Measurements from ENCODE around the gene FAM210A. TPM values are rescaled to one million over a fixed set of nuclear protein-coding genes. Genes with fewer than 3 reads are reported as not detected.
"Not testable (repeated sequence)": the region's sequence is repeated elsewhere in the genome, so short reads cannot be mapped to it uniquely, and the experiment has no call there.

The FAM210A gene
- total RNA-seq, 1 experiment from 2014 or later: 52.7 TPM

- Histone ChIP-seq H3K27ac (ENCODE audit: low read length) (no peak overlapping the region), H3K4me2 (ENCODE audit: low read length) (no peak overlapping the region), H3K9me2 (replicated peaks; ENCODE audit: low read length) (no peaks in the 10 kb centered on the region), H3K4me3 (ENCODE audit: low read length) (no peak overlapping the region), H3K4me1 (ENCODE audit: insufficient read depth, low read length) (no peaks in the 10 kb centered on the region), H3K79me2 (ENCODE audit: low read length) (peaks cover 72% of the 10 kb centered on the region), H3K27me3 (ENCODE audit: low read length) (no peaks in the 10 kb centered on the region), H2AFZ (ENCODE audit: low read length) (no peak overlapping the region), H3K9ac (ENCODE audit: low read length) (no peak overlapping the region), H4K20me1 (ENCODE audit: low read length) (peaks cover 17% of the 10 kb centered on the region; the same call in 1 of the 2 replicates), H3K9me3 (ENCODE audit: low read length) (0 out of 2 replicates have a peak, but pooled peaks cover 7% of the 10 kb centered on the region), H3K36me3 (ENCODE audit: low read depth, low read length) (peaks cover 47% of the 10 kb centered on the region), H3F3A (ENCODE audit: low read length, unreplicated experiment) (no peaks in the 10 kb centered on the region)
- intact Hi-C loops (cut with micrococcal nuclease): no loop called here
- POLR2A ChIA-PET (ENCODE audit: unreplicated experiment): no interaction called here
- ATAC-seq (no peak), DNase-seq (no peak)
- TF ChIP-seq EZH2 (IDR thresholded peaks at IDR 0.05; ENCODE audit: low read length, unreplicated experiment) (no peak), EZH2phosphoT487 (IDR thresholded peaks at IDR 0.05; ENCODE audit: borderline replicate concordance, low read length) (no peak), CTCF (conservative IDR thresholded peaks at IDR 0.05; ENCODE audit: low read depth, low read length) (peak; percentile 41; the same call in 1 of the 2 replicates)
- BruUV-seq (replicated peaks): no TSS peak
- CTCF ChIA-PET: interaction anchor here (0.5 kb wide), 1 partner anchor 939 kb away, joined by 4 read pairs; no protein-coding TSS in a partner anchor
These were observed 45.7 kb downstream of the FAM210A start for GRCh38 chr18:13680612-13681011.

GRCh38 chr18:13677350-13677749 lies 49.0 kb downstream of the FAM210A start:
- H3F3A ChIP-seq (ENCODE audit: low read length, unreplicated experiment); H3K9me2 ChIP-seq (replicated peaks; ENCODE audit: low read length); BruUV-seq (replicated peaks); POLR2A ChIA-PET (ENCODE audit: unreplicated experiment); CTCF ChIA-PET; H2AFZ ChIP-seq (ENCODE audit: low read length); ATAC-seq; H4K20me1 ChIP-seq (ENCODE audit: low read length); H3K9me3 ChIP-seq (ENCODE audit: low read length); H3K27me3 ChIP-seq (ENCODE audit: low read length); H3K4me3 ChIP-seq (ENCODE audit: low read length); H3K4me1 ChIP-seq (ENCODE audit: insufficient read depth, low read length); H3K9ac ChIP-seq (ENCODE audit: low read length); H3K4me2 ChIP-seq (ENCODE audit: low read length); H3K27ac ChIP-seq (ENCODE audit: low read length); DNase-seq: not testable (repeated sequence)
- Histone ChIP-seq H3K36me3 (ENCODE audit: low read depth, low read length) (peaks cover 43% of the 10 kb centered on the region), H3K79me2 (ENCODE audit: low read length) (peaks cover 42% of the 10 kb centered on the region)
- intact Hi-C loops (cut with micrococcal nuclease): loop anchor here (10.0 kb wide), 1 partner anchor 47 kb away; the partner anchor contains the start of genes FAM210A and RNMT

- no peak overlapping the region for H3K4me2 ChIP-seq (ENCODE audit: low read length)
- H3K4me3 ChIP-seq (ENCODE audit: low read length): no peak overlapping the region
- H2AFZ ChIP-seq (ENCODE audit: low read length): no peak overlapping the region
- ATAC-seq: no peak
- peaks cover 33% of the 10 kb centered on the region for H3K79me2 ChIP-seq (ENCODE audit: low read length)
- H3K27me3 ChIP-seq (ENCODE audit: low read length): no peaks in the 10 kb centered on the region
- no peak overlapping the region for H3K27ac ChIP-seq (ENCODE audit: low read length)
- intact Hi-C loops (cut with micrococcal nuclease): loop anchor here (10.0 kb wide), 1 partner anchor 48 kb away; the partner anchor contains the start of genes FAM210A and RNMT
- 0 out of 2 replicates have a peak, but pooled peaks cover 7% of the 10 kb centered on the region for H3K9me3 ChIP-seq (ENCODE audit: low read length)
- TSS peak; percentile 88 for BruUV-seq (replicated peaks)
- H3K36me3 ChIP-seq (ENCODE audit: low read depth, low read length): peaks cover 45% of the 10 kb centered on the region
- H4K20me1 ChIP-seq (ENCODE audit: low read length): peaks cover 6% of the 10 kb centered on the region; the same call in 1 of the 2 replicates
- H3F3A ChIP-seq (ENCODE audit: low read length, unreplicated experiment): no peaks in the 10 kb centered on the region
- ChIA-PET CTCF (no interaction called here), POLR2A (ENCODE audit: unreplicated experiment) (no interaction called here)
- no peaks in the 10 kb centered on the region for H3K9me2 ChIP-seq (replicated peaks; ENCODE audit: low read length)
- TF ChIP-seq EZH2 (IDR thresholded peaks at IDR 0.05; ENCODE audit: low read length, unreplicated experiment) (no peak), CTCF (conservative IDR thresholded peaks at IDR 0.05; ENCODE audit: low read depth, low read length) (no peak), EZH2phosphoT487 (IDR thresholded peaks at IDR 0.05; ENCODE audit: borderline replicate concordance, low read length) (no peak)
- no peak for DNase-seq
- no peaks in the 10 kb centered on the region for H3K4me1 ChIP-seq (ENCODE audit: insufficient read depth, low read length)
- H3K9ac ChIP-seq (ENCODE audit: low read length): no peak overlapping the region
These were observed 49.9 kb downstream of the FAM210A start for GRCh38 chr18:13676471-13676870.
